Measurements from ENCODE around the gene LMCD1.

LMCD1 gene

GRCh38 chr3:8484409-8485140 is 17.0 kb upstream of the LMCD1 start:
- no peak for DNase-seq (ENCODE audit: low read depth in 2 of 2)

GRCh38 chr3:8485141-8485870 is 16.3 kb upstream of the LMCD1 start:
- no peak for DNase-seq (ENCODE audit: low read depth in 2 of 2)

GRCh38 chr3:8485943-8486342 is 15.7 kb upstream of the LMCD1 start:
- DNase-seq (ENCODE audit: low read depth in 2 of 2) = no peak

GRCh38 chr3:8486434-8486833 is 15.2 kb upstream of the LMCD1 start:
- no peak for DNase-seq (ENCODE audit: low read depth in 2 of 2)

GRCh38 chr3:8486936-8487335 is 14.7 kb upstream of the LMCD1 start:
- DNase-seq (ENCODE audit: low read depth in 2 of 2) = no peak

GRCh38 chr3:8488411-8488810 is 13.2 kb upstream of the LMCD1 start:
- no peak for DNase-seq (ENCODE audit: low read depth in 2 of 2)

DNA sequence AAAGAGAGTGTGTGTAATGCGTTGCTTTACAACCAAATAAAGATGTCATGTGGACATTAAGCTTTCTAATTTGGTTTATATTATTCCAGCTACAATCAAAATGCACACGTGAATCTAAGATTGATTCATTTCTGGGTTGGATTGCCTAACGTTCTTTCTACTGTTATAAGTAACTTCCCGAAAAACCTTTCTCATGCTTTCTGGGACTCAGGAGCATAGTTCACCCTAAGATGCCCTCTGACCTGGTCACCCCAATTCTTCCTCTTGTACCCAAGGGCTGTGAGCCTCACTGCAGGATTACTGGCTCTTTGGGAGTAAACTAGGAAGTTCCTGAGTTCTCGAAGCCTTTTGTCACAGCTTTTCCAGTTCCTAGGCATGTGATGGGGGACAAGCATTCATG is 12.7 kb upstream of the LMCD1 start:
- DNase-seq (ENCODE audit: low read depth in 2 of 2) = no peak

DNA sequence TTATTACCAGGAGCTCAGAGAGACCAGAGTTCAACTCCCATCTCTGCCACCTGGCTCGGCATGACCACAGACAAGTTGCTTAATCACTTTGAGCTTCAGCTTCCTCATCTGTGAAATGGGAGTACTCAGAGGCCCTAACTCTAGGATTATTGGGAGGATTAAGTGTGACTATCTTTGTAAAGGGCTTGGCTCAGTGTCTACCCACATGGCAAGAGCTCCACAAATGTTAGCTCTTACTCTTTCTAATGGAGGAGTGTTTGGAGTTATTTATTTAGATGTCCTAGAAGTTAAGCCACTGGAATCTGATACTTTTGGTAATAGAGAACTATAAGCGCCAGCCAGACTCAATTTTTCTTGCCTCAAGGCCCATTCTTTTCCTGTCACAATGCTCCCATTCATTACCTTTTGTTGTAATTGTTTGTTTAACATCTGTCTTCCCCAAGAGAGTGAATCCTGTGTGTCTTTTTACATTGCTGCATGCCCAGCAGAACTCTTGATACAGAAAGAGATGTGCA is 12.3 kb upstream of the LMCD1 start:
- DNase-seq (ENCODE audit: low read depth in 2 of 2) = no peak

DNA sequence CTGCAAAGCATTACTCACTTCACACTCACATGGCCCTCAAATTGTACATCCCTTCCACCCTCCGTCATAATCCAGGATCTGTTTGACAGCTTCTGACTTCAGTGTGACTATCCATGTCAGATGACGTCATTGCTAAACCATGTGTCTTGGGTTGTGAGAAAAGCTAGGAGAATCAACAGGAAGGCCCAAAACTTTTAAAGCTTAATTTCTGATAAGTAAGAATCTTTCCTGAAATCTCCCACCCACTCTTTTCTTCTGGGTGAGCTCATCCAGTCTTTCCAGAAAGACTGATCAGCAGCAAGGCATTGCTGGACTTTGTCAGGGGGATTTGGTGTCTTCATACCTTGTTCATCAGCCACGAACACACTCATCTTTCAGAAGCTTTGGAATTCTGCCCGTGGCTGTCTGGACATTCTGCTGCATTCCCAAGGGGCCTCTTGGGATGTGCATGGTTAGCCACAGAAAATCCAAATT is 11.5 kb upstream of the LMCD1 start:
- DNase-seq (ENCODE audit: low read depth in 2 of 2) = no peak

- DNase-seq (ENCODE audit: low read depth in 2 of 2) = no peak
Measured at GRCh38 chr3:8491271-8492144, 10.1 kb upstream of the LMCD1 start.

DNA sequence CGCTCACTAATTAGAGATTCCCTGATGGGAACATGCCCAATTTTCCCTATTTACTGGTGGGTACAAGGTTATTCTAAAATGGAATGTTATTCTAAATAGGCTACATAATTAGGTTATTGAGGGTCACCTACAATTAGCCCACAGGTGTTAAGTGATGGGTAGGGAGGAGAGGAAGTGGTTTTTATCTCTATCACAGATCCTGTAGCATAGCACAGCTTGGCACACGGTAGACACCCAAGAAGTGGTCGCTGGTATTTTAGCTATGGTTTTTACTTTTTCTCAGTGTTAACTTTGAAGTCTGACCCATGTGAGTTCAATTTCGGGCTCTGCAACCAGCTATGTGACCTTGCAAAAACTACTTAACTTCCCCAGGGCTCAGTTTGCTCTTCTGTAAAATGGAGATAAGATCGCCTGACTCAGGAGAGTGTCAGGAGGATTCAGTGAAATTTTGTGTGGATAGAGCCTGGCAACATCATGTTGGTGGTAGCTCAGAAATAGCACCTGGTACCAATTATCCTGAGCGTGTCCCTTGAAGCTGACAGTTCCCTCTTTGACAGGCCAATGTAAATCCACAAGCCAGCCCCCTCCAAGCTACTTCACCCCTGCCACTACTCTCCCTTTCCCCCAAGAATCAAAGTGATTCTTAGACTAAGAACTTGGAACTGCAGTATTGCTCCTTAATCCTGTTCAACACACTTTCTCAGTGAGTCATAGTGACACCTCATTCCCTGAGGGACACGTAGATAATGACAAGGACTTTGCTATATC is 8.7 kb upstream of the LMCD1 start:
- no peak for DNase-seq (ENCODE audit: low read depth in 2 of 2)

DNA sequence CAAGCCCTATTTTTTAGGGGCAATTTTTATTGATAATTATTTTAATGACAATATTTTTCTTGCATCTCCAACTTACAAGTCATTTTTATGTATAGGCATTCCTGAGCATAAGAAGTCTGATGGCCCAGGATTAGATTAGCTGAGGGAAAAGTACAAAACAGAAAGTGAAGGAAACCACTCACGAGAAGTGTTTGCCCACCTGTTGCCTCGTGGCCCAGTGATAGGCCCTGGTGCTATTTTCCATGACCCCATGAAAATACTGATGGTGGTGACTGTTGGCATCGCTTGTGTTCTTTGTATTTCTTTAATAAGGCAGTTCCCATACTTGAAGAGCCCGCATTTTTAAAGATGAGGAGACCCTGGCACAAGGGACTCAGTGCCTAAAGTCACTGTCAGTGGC is 7.9 kb upstream of the LMCD1 start:
- no peak for DNase-seq (ENCODE audit: low read depth in 2 of 2)

DNA sequence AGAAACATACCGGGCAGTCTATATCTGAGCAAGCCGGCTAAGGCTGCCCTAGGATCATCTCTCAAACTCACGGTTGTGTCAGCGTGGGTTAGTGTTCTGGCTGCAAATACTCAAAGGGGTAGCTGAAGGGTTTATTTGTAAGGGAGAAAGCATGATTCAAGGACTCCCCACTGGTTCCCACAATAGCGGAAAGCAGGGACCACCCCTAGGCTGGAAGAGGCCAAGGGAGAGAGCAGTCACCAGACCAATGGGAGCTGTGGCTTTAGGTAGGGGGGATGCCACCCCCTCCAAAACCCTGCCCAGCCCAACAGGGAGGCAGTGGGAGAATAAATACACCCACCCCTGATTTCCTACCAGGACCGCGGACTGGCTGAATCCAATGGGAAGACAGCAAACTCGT is 7.3 kb upstream of the LMCD1 start:
- no peak for DNase-seq (ENCODE audit: low read depth in 2 of 2)

- DNase-seq (ENCODE audit: low read depth in 2 of 2) = no peak
Measured at GRCh38 chr3:8497582-8497981, 4.0 kb upstream of the LMCD1 start.

- no peak for DNase-seq (ENCODE audit: low read depth in 2 of 2)
Measured at GRCh38 chr3:8499181-8499611, 2.4 kb upstream of the LMCD1 start.

- no peak for DNase-seq (ENCODE audit: low read depth in 2 of 2)
Measured at GRCh38 chr3:8500319-8500988, 1.2 kb upstream of the LMCD1 start.

DNA sequence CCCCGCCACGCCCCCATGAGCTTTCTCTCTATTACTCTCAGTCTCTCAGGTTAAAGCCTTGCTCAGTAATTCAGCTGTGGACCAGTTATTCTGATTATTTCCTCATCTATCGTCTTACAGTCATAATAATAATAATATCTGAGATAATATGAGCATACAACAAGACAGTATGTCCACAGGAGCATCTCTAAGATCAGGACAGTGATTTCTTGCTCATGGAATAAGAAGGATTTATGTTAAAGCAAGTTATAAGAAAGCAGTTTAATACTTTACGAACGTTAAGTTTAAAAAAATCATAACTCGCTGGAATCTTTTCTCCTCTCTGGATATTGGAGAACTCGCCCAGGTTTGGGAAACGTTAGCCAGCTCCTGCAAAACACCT is 643 bp upstream of the LMCD1 start:
- DNase-seq (ENCODE audit: low read depth in 2 of 2) = no peak

GRCh38 chr3:8503461-8503860 is 1.8 kb downstream of the LMCD1 start:
- DNase-seq (ENCODE audit: low read depth in 2 of 2) = no peak

DNA sequence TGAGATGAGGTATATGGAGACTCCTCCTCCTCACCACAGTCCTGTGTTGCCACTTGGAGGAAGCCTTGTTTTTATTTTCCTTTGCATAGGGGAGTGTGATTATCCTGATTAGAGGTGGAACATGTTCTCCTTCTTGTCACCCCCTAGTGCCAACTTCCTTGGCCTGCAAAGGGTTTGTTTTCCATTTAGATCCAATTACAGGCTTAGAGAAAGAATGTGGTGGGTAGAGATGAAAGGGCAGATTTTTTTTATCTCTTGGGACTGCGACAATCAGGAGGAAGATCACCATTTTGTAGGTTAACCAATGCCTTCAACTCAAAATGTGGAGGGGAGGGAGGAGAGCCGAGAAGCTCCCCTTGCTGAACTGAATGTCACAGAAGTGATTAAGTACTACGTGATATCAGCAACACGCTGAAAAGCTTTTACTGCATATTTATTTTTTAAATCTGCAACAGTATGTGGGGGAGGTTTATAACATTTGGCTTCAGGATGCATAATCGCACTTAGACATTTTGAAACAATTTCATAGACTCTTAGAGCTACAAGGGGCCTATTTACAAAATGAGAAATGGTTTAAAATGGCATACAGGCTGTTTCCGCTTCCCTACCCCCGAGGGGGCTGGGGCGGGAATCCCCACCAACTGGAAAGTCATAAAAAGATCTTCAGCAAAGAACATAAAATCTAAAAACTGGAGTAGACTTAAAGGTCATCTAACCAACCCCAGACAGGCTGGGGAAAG is 2.4 kb downstream of the LMCD1 start:
- no peak for DNase-seq (ENCODE audit: low read depth in 2 of 2)

GRCh38 chr3:8504611-8504973 is 3.0 kb downstream of the LMCD1 start:
- no peak for DNase-seq (ENCODE audit: low read depth in 2 of 2)

Measured in stimulated activated CD4-positive, alpha-beta T cell treated with anti-CD3 and anti-CD28 coated beads, Interleukin-1b, Interleukin-23, amount 100 ng/mL, for 4 hours (primary cell).